PFSK-1 (cell line): ENCODE results near the gene MSX2.

Source experiments
- POLR2AphosphoS5 ChIP-seq: IDR thresholded peaks from 2 replicates; pipeline ENCODE4 v1.6.1; 2012; ENCODE audit warnings: low read depth, mild to moderate bottlenecking, control low read depth, low read length, moderate library complexity
- TF ChIP-seq, protein P1 (sequence below), 2 experiments: IDR thresholded peaks; 2 replicates each; pipeline versions ENCODE4 v1.6.1 to v1.8.0; 2011 to 2012; ENCODE audit warnings: low read depth in 2 of 2, low read length in 2 of 2, control low read depth in 1 of 2, inconsistent platforms in 1 of 2, mild to moderate bottlenecking in 1 of 2, moderate library complexity in 1 of 2; ENCODE audit not compliant: insufficient read depth in 1 of 2

- no peak for TF ChIP-seq POLR2AphosphoS5
- TF ChIP-seq, protein P1, sequence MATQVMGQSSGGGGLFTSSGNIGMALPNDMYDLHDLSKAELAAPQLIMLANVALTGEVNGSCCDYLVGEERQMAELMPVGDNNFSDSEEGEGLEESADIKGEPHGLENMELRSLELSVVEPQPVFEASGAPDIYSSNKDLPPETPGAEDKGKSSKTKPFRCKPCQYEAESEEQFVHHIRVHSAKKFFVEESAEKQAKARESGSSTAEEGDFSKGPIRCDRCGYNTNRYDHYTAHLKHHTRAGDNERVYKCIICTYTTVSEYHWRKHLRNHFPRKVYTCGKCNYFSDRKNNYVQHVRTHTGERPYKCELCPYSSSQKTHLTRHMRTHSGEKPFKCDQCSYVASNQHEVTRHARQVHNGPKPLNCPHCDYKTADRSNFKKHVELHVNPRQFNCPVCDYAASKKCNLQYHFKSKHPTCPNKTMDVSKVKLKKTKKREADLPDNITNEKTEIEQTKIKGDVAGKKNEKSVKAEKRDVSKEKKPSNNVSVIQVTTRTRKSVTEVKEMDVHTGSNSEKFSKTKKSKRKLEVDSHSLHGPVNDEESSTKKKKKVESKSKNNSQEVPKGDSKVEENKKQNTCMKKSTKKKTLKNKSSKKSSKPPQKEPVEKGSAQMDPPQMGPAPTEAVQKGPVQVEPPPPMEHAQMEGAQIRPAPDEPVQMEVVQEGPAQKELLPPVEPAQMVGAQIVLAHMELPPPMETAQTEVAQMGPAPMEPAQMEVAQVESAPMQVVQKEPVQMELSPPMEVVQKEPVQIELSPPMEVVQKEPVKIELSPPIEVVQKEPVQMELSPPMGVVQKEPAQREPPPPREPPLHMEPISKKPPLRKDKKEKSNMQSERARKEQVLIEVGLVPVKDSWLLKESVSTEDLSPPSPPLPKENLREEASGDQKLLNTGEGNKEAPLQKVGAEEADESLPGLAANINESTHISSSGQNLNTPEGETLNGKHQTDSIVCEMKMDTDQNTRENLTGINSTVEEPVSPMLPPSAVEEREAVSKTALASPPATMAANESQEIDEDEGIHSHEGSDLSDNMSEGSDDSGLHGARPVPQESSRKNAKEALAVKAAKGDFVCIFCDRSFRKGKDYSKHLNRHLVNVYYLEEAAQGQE (IDR thresholded peaks at IDR 0.05; ENCODE audit: insufficient read depth in 1 of 2, low read depth in 2 of 2, low read length in 2 of 2) = no peak
Observed at GRCh38 chr5:174699131-174699530, 25.3 kb upstream of the MSX2 start.
